ENCODE measurements around the gene CRACR2B. TPM values are rescaled to one million over a fixed set of nuclear protein-coding genes. Genes with fewer than 3 reads are reported as not detected.

Gene CRACR2B
- total and polyA plus RNA-seq, 2 of the 8 experiments (the other 6 are each of a cell fraction or from before 2014, with no cell fraction given) = 18.2 to 26.4 TPM

- TF ChIP-seq ATF2 (IDR thresholded peaks at IDR 0.05; ENCODE audit: low read length) = no peak
- no peak for TF ChIP-seq SIN3A (conservative IDR thresholded peaks at IDR 0.05 in 1 of 2, IDR thresholded peaks at IDR 0.05 in 1 of 2; ENCODE audit: low read depth in 1 of 2, low read length in 2 of 2)
- no peak for TF ChIP-seq SAP30 (IDR thresholded peaks at IDR 0.05; ENCODE audit: insufficient read depth, insufficient replicate concordance, low read length)
- TF ChIP-seq KDM1A (IDR thresholded peaks at IDR 0.05; ENCODE audit: borderline replicate concordance, low read length) = no peak
- no peak for TF ChIP-seq JUN (IDR thresholded peaks at IDR 0.05; ENCODE audit: low read depth, low read length)
- no peak for TF ChIP-seq SIX5 (IDR thresholded peaks at IDR 0.05; ENCODE audit: low read depth, low read length)
- no peak for TF ChIP-seq POLR2AphosphoS5 (IDR thresholded peaks at IDR 0.05; ENCODE audit: low read depth, low read length)
Measured at GRCh38 chr11:855330-855674, 27.6 kb downstream of the CRACR2B start (continued).

Data from H1 (cell line).